Mammary epithelial cell (primary cell): Measurements from ENCODE around the gene PLEKHA8.

Experiments
- EZH2 ChIP-seq: IDR thresholded peaks from 2 replicates; pipeline ENCODE4 v1.6.1; 2012; ENCODE audit warnings: low read length, inconsistent platforms, borderline replicate concordance
- TF ChIP-seq, protein P1 (sequence below), 2 donors: IDR thresholded peaks in 1 of 2; conservative IDR thresholded peaks in 1 of 2; 2 replicates each; pipeline ENCODE4 v1.5.1; 2011 to 2012; ENCODE audit warnings: inconsistent platforms in 2 of 2, low read length in 2 of 2, mild to moderate bottlenecking in 2 of 2, control low read depth in 1 of 2, low read depth in 1 of 2; ENCODE audit not compliant: insufficient read depth in 1 of 2; ENCODE audit errors: extremely low read depth in 1 of 2

DNA sequence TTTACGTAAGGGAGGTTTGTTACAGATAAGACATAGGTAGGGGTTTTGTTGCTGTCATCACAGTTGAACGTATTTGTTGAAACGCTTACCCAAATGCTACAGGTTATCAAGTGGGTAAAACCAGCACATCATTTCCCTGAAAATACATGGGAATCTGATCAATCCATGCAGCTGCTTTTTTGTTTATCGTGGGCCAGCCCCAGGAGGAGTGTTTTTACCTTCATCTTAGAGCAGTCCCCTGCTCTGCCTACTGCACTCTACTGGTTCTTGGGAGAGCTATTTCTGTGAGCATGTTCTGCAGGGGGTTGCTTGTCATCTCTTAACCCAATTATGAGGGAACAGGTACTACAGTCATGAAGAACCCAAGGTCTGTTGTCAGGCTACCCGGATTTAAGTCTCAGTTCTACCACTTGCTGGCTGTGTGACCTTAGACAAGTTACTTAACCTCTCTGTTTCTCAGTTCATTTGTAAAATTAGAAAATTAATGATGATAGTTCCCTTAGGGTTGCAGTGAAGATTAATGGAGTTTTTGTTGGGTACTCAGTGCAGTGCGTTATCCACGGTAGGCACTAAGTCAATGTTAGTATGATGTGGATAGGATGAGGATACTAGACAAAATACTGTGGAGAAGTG, 121.5 kb downstream of the PLEKHA8 start:
- TF ChIP-seq, protein P1, sequence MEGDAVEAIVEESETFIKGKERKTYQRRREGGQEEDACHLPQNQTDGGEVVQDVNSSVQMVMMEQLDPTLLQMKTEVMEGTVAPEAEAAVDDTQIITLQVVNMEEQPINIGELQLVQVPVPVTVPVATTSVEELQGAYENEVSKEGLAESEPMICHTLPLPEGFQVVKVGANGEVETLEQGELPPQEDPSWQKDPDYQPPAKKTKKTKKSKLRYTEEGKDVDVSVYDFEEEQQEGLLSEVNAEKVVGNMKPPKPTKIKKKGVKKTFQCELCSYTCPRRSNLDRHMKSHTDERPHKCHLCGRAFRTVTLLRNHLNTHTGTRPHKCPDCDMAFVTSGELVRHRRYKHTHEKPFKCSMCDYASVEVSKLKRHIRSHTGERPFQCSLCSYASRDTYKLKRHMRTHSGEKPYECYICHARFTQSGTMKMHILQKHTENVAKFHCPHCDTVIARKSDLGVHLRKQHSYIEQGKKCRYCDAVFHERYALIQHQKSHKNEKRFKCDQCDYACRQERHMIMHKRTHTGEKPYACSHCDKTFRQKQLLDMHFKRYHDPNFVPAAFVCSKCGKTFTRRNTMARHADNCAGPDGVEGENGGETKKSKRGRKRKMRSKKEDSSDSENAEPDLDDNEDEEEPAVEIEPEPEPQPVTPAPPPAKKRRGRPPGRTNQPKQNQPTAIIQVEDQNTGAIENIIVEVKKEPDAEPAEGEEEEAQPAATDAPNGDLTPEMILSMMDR (conservative IDR thresholded peaks at IDR 0.05 in 1 of 2, IDR thresholded peaks at IDR 0.05 in 1 of 2; ENCODE audit: extremely low read depth in 1 of 2, insufficient read depth in 1 of 2, low read depth in 1 of 2, low read length in 2 of 2), result no peak
- TF ChIP-seq EZH2, result no peak
